Activated gamma-delta T cell treated with anti-CD3 and anti-CD28 coated beads, Interleukin-2, amount 50 U/mL, for 16 hours (primary cell): ENCODE data around the gene WDR1.

Source experiments
- DNase-seq: peaks from one replicate; pipeline ENCODE4 v3.0.0-alpha.2; 2020; ENCODE audit warnings: low read depth

The WDR1 gene

GRCh38 chr4:10084651-10085358 lies 31.8 kb downstream of the WDR1 start:
- no peak for DNase-seq

DNA sequence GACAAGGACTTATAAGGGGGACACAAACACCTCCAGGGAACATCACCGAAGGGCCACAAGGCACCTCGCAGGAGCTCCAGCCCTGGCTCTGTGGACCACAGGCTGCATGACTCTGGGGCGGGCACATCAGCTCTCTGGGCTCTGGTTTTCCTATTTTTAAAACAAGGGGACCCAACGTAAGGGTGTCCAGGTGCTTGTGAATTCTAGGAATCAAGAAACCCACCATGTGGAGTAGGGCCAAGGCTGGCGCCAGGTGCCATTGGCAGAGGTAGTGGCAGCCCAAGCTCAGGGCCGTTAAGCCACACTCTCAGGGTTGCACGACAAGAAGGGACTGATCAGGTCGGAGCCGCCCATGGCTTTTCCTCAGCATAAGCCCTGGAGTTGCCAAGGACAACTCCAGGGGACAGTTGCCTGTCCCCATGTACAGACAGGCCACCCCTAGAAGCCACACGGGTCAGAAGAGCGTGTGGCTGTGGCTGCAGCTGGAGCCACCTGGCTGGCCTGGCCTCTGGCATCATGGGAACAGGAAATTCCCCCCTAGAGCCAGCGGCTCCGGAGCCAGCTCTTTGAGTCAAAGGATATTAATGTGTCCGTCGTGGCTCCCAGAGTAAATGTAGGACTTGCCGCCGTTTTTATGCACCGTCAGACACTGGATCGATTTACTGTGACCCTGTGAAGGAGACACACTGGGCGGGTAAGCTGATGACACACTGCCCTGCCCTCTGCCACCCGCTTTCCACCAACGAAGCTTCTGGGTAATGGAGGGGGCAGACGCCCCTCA lies 32.5 kb downstream of the WDR1 start:
- no peak for DNase-seq

DNA sequence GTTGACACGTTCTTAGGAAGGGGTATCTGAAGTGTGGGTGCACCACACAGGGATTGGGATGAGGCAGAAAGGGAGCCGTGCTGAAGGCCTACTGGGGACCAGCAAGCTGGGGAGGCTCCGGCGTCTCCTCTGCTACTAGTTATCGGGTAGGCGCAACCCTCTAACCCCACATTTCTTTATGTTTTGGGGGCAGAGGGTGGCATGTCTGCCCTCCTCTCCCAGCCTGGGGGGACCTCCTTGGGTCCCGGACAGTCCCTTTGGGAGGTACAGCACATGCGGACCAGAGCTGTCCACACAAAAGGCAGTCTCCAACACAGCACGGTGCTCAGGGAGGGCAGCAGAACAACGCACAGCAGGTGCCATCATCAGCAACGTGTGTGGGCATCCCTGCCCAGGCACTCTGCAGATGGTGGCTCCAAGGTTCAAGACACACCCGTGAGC lies 33.2 kb downstream of the WDR1 start:
- no peak for DNase-seq

DNA sequence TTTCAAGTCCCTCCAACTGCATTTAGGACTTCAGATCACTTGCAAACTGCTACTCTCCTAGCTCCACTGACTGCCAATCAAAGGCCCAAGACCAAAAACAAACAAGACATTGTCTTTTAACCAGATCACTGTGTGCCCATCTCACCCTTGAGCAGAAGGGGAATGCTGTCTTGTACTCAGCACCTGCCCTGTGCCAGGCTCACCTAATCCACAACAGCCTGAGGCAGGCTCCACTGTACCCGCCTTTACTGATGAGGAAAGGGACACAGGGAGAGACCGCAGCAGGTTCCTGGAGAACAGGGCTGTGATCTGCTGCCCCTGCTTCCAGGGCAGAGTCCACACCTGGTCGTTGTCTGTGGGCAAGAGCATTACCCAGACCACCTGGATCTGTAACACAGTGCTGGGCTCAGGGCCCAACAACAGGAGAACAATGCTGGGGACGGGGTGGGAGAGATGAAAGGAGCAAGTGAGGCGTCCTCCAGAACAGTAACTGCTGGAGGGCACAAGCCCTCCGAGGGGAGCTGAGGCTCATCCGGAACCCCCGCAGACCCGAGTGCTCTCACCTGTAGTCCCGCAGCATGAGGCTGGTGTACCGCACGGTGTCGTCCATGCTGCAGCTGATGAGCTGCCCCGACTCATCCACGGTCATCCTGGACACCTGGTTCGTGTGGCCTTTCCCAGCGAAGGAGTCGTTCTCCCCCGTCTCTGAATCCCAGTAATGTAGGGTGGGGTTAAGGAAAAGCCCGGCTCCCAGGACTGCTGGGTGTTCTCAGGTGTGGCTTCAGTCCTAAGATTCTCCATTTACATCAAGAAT lies 33.9 kb downstream of the WDR1 start:
- no peak for DNase-seq

DNA sequence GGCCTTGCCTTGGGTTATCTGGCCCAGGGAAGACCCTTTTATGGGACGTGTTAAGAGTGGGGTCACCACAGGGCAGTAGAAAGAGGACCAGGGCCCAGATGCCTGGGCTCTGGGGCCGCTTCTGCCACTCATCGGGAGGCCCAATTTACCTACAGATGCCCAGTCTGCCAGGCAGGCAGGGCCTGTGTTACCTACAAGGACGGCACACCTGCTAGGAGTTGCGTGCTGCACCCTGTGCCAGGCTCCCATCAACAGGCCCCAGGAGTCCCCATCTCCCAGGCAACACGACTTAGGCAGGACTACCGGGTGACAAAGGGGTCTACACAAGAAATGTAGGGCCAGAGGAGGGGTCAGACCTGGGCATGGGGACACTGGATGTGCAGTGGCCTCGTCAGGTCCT lies 34.6 kb downstream of the WDR1 start:
- DNase-seq: no peak

DNA sequence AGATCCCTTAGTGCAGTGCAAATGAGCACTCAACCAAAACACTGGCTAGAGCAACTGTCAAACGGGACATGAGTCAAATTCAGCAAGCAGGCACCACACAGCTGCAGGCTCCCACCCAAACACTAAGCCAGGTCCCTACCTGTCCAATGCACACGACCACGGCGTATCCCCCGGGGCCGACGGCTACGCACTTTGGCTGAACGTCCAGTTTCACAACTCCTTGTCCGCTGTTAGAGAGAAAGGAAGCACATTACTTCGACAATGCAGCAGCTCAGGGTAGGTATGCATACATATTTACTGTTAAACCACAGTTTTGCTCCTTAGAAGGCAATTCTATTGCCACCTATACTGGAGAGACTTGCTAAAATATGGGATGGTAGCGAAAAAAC lies 35.4 kb downstream of the WDR1 start:
- no peak for DNase-seq

DNA sequence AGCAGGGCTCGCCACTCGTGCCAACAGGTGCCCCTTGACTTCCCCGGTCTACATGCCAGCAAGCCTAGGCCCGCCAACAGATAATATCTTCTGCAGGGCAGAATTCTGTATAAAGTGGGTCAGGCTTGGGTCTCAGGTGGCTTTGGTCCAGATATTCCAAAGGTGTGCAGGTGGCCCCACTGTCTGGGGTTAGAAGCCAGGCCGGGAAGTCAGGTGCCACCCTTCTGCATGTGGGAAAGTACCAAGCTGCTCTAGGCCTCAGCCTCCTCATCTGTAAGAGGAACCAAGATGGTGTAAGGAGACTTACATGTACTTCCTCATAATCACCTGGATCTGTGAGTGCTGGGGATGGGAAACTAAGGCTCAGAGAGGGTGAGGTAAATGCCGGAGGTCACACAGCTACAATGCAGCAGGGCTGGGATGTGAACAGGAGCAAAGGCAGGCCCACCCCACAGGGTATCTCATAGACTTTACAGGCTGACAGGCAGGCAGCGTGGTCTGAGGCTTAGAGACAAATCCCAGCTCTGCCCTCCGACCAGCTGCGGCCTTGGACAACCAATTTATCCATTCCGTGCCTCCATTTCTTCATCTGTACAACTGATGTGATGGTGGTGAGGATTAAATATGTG lies 35.9 kb downstream of the WDR1 start:
- no peak for DNase-seq

- no peak for DNase-seq
Measured at GRCh38 chr4:10079912-10080588, 36.5 kb downstream of the WDR1 start.

DNA sequence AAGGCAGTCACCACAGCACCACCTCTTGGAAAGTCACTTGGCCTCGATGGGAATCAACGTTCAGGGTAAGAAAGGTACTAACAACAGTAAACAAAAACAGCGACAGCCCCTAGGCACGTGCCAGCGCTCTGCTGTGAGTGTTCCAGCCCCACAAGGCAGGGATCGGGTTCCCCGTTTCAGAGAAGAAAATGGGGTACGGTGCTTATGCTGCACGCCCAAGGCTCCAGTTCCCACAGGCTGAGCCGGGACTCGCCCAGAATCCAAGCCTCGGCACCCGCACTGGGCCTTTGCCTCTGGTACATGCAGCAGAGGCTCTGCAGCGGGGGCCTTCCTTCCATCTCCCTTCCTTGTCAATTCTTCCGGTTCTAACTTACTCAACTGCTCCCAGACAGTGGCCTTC lies 37.3 kb downstream of the WDR1 start:
- no peak for DNase-seq

DNA sequence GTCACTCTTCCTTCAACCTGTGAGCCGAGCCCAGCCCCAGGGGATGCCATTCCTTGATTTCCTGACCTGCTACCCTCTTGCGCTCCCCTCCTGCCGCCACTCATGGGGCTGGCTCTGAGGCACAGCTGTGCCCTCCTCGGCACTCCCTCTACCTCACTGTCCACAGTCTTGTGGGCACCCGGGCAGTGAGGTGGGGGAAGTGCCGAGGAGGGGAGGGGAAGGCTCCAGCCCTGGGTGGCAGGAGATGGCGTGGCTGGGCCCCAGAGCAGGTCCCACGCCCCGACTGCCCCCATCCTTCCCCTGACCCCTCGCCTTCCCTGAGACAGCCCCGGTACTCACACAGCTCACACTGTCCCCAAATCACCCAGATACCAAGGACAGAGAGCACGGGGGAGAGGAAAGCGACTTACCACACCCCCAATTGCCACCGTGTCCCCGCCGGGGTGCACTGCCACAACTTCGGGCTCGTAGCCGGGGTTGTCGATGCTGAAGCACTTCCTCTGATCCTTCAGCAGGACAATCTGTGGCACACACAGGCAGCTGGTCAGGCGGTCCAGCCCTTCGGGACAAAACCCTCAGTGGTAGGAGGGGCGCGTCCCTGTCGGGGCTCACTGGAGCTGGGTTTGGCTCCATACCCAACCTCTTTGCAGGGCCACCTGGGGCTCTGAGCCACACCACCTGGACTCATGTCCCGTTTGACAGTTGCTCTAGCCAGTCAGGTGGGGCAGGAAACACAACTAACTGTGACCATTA lies 37.9 kb downstream of the WDR1 start:
- DNase-seq: no peak

- no peak for DNase-seq
Measured at GRCh38 chr4:10077483-10078335, 38.9 kb downstream of the WDR1 start.

- DNase-seq: no peak
Measured at GRCh38 chr4:10077076-10077475, 39.5 kb downstream of the WDR1 start.

DNA sequence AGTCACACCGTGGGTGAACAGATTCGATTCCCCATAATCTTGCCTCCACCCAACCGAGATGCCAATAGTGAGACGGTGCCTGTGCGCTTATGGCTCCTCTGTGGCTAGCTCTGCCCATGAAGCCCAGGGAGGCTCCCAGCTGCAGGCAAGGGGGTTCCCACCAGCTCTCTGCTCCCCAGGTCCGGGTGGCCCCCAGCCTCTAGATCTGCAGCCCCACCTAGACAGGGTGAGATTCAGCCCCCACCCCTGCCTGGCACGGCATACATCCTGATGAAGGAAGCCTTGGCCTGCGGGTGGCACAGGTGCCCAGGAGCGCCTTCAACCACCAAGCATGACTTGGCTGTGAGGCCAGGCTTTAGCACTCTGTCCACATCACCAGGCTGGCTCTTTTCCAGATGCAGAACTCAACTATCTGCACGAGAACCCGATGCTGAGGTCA lies 40.6 kb downstream of the WDR1 start:
- DNase-seq: no peak

DNA sequence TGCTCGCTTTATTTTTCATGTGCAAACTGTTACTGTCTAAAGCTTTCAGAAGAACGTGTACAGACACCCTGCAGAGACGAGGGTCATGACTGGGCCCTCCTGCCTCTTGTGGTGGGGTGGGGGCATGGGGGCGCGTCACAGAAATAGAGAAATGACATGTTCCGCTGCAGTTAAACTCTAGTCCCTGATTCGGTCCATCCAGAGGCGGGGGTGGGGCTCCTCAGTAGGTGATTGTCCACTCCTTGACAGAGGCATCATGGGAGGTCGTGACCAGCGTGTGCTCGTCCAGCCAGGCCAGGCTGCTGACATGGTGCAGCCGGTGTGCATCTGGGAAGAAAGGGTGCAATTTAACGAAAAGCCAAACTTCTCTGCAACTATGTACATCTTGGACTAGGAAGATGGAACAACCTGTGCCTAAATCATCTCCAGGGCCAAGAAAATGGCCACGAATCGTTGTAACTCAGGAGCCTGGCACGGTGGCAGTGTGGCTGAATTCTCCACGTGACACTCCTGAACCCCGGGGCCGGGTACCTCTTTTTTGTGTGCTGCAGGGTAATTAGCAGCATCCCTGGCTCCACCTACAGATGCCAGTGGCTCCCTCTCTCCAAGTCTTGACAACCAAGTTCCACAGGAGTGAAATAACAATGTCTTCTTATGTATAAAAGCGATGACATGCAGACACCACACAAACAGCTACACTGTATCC lies 41.3 kb downstream of the WDR1 start:
- no peak for DNase-seq

DNA sequence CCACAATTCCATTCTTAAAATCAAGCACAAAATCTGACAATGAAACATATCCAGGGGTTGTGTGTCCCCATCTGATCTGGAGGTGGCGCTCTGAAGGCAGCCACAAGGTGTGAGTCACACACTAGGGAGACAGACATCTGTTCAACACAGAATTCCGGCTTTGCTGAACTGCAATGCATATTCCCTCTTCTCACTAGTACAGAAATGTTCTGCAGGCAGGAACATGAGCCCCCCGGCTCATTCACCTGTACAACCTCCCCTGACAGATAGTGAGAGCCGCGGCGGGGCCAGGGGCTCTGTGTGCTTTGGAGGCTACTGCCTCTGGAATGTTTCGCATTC lies 41.9 kb downstream of the WDR1 start:
- no peak for DNase-seq

- DNase-seq: no peak
Measured at GRCh38 chr4:10074076-10074766, 42.4 kb downstream of the WDR1 start.

GRCh38 chr4:10072420-10073017 lies 44.1 kb downstream of the WDR1 start:
- DNase-seq: no peak

DNA sequence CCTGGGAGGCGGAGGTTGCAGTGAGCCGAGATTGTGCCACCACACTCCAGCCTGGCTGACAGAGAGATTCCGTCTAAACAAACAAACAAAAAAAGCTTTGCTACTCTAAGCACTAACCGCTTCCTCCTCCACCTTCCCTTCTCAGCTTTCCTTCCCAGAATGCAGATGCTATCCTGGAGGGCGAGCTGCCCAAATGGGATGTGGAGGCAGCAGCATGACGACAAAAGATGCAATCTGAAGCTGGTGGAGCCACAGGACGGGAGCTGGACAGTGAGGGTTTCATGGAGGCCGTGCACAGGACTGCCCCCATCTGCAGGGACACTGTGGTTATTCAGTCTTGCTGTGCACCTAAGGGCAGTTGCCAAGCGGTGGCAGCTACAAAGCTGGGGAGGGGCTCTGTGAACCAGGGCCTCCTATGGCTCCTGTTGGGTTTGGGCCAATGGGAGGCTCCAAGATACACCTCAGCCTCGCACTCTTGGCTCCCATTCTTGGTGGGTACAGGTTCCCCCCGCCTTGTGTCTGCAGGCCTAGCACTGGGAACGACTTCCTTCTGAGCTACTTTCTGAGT lies 47.4 kb downstream of the WDR1 start:
- DNase-seq: no peak
